ENCODE measurements around the gene ENDOV. TPM values are rescaled to one million over a fixed set of nuclear protein-coding genes. Genes with fewer than 3 reads are reported as not detected.

Gene ENDOV
- polyA plus RNA-seq, 2 of the 4 experiments (the other 2 are of a cell fraction), result 33.2 to 42.6 TPM

GRCh38 chr17:80421381-80422090, 6.6 kb downstream of the ENDOV start:
- ATAC-seq, result no peak
- no peaks in the 10 kb centered on the region for H3K9me3 ChIP-seq
- CTCF ChIA-PET, result interaction anchor here (0.6 kb wide), 1 partner anchor 48 kb away, joined by 3 read pairs; no protein-coding TSS in a partner anchor

GRCh38 chr17:80422276-80422675, 7.3 kb downstream of the ENDOV start:
- FAIRE-seq (no peak), ATAC-seq (no peak), DNase-seq (ENCODE audit: low read depth in 1 of 2, low spot score in 1 of 2) (no peak)
- 95% methylated on average over 18 of the region's 18 CpGs for WGBS (ENCODE audit: missing lambda C conversion rate)
- Histone ChIP-seq H3K27ac (no peak overlapping the region), H3K4me1 (0 out of 3 replicates have a peak, but pooled peaks cover 2% of the 10 kb centered on the region), H3K9me3 (no peaks in the 10 kb centered on the region), H3K4me2 (no peak overlapping the region), H3K4me3 (no peak overlapping the region)
- TF ChIP-seq GATA3 (IDR thresholded peaks at IDR 0.05; ENCODE audit: borderline replicate concordance) (no peak), HOXB13 (CRISPR knock-in tag; IDR thresholded peaks at IDR 0.05; ENCODE audit: low read depth) (no peak), NR3C1 (IDR thresholded peaks at IDR 0.05) (no peak), ZNF302 (CRISPR knock-in tag; IDR thresholded peaks at IDR 0.05) (no peak), CHD4 (IDR thresholded peaks at IDR 0.05; ENCODE audit: borderline replicate concordance) (no peak), MAX (IDR thresholded peaks at IDR 0.05) (no peak), ATOH8 (CRISPR knock-in tag; IDR thresholded peaks at IDR 0.05; ENCODE audit: low read depth) (no peak)
- TF ChIP-seq, protein P1, sequence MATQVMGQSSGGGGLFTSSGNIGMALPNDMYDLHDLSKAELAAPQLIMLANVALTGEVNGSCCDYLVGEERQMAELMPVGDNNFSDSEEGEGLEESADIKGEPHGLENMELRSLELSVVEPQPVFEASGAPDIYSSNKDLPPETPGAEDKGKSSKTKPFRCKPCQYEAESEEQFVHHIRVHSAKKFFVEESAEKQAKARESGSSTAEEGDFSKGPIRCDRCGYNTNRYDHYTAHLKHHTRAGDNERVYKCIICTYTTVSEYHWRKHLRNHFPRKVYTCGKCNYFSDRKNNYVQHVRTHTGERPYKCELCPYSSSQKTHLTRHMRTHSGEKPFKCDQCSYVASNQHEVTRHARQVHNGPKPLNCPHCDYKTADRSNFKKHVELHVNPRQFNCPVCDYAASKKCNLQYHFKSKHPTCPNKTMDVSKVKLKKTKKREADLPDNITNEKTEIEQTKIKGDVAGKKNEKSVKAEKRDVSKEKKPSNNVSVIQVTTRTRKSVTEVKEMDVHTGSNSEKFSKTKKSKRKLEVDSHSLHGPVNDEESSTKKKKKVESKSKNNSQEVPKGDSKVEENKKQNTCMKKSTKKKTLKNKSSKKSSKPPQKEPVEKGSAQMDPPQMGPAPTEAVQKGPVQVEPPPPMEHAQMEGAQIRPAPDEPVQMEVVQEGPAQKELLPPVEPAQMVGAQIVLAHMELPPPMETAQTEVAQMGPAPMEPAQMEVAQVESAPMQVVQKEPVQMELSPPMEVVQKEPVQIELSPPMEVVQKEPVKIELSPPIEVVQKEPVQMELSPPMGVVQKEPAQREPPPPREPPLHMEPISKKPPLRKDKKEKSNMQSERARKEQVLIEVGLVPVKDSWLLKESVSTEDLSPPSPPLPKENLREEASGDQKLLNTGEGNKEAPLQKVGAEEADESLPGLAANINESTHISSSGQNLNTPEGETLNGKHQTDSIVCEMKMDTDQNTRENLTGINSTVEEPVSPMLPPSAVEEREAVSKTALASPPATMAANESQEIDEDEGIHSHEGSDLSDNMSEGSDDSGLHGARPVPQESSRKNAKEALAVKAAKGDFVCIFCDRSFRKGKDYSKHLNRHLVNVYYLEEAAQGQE (IDR thresholded peaks at IDR 0.05), result no peak
- CTCF ChIA-PET, result interaction anchor here (1.6 to 6.6 kb wide), 3 partner anchors 8 to 560 kb away, joined by 7 to 51 read pairs (median 30); no protein-coding TSS in a partner anchor
- POLR2A ChIA-PET, result no interaction called here

More at GRCh38 chr17:80421381-80422090, 6.6 kb downstream of the ENDOV start:
- WGBS (ENCODE audit: missing lambda C conversion rate), result 78% methylated on average over 12 of the region's 20 CpGs
- Histone ChIP-seq H3K27ac (no peak overlapping the region), H3K4me2 (no peak overlapping the region), H3K4me1 (peaks cover 3% of the 10 kb centered on the region; the same call in 2 of the 3 replicates), H3K4me3 (no peak overlapping the region)
- DNase-seq (ENCODE audit: low read depth in 1 of 2, low spot score in 1 of 2) (no peak), FAIRE-seq (no peak)
- POLR2A ChIA-PET, result no interaction called here
- TF ChIP-seq POLR2A (IDR thresholded peaks at IDR 0.05; ENCODE audit: low read length) (no peak), POLR2AphosphoS2 (conservative IDR thresholded peaks at IDR 0.05; ENCODE audit: low read length) (no peak), RCOR1 (IDR thresholded peaks at IDR 0.05; ENCODE audit: low read depth, low read length) (no peak), BHLHE40 (IDR thresholded peaks at IDR 0.05; ENCODE audit: low read depth, low read length) (no peak), CHD4 (IDR thresholded peaks at IDR 0.05; ENCODE audit: borderline replicate concordance) (no peak), HOXA7 (CRISPR knock-in tag; IDR thresholded peaks at IDR 0.05) (no peak), CTCF (IDR thresholded peaks at IDR 0.05) (no peak), RAD21 (conservative IDR thresholded peaks at IDR 0.05 in 1 of 2, IDR thresholded peaks at IDR 0.05 in 1 of 2) (no peak)
- TF ChIP-seq, protein P2, sequence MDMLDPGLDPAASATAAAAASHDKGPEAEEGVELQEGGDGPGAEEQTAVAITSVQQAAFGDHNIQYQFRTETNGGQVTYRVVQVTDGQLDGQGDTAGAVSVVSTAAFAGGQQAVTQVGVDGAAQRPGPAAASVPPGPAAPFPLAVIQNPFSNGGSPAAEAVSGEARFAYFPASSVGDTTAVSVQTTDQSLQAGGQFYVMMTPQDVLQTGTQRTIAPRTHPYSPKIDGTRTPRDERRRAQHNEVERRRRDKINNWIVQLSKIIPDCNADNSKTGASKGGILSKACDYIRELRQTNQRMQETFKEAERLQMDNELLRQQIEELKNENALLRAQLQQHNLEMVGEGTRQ (IDR thresholded peaks at IDR 0.05), result no peak
- TF ChIP-seq, protein P3, sequence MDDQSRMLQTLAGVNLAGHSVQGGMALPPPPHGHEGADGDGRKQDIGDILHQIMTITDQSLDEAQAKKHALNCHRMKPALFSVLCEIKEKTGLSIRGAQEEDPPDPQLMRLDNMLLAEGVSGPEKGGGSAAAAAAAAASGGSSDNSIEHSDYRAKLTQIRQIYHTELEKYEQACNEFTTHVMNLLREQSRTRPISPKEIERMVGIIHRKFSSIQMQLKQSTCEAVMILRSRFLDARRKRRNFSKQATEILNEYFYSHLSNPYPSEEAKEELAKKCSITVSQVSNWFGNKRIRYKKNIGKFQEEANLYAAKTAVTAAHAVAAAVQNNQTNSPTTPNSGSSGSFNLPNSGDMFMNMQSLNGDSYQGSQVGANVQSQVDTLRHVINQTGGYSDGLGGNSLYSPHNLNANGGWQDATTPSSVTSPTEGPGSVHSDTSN (IDR thresholded peaks at IDR 0.05), result no peak
